Endothelial cell of umbilical vein (primary cell): ENCODE results near the gene OBP2B. TPM values are rescaled to one million over a fixed set of nuclear protein-coding genes. Genes with fewer than 3 reads are reported as not detected.

ENCODE experiments used
- BruUV-seq: library from RNA; stranded (reverse); fragments of 400-500 nt; replicated peaks from 2 replicates; lab custom pipeline; 2021; lab: Mats Ljungman, UMichigan
- CTCF ChIA-PET: fragments of 300-600, 350-600 bp; sonication (Branson Sonifier 250); formaldehyde crosslinking; loops from one replicate; lab custom pipeline; 2021; ENCODE audit warnings: antibody characterized with exemption, inconsistent platforms; lab: Charles Lee
- POLR2A ChIA-PET: fragments of 300-600, 350-600 bp; sonication (Branson Sonifier 250); formaldehyde crosslinking; loops from one replicate; lab custom pipeline; 2021; ENCODE audit warnings: antibody characterized with exemption, inconsistent platforms; lab: Charles Lee
- DNase-seq: peaks from one replicate; pipeline ENCODE4 v3.0.0-alpha.2; 2011; ENCODE audit warnings: low read depth, low spot score
- FAIRE-seq: peaks from 2 replicates; lab custom pipeline; 2011; peaks lifted over from hg19 to GRCh38; lab: Jason Lieb, UNC
- H2AFZ ChIP-seq: 2 replicates; pipeline ENCODE4 v1.6.0; 2012; ENCODE audit warnings: low read depth, low read length, control low read depth, inconsistent platforms
- H3K27ac ChIP-seq: 2 replicates; pipeline ENCODE4 v1.5.1; 2011; ENCODE audit warnings: low read depth, mild to moderate bottlenecking, control low read depth, low read length, moderate library complexity; ENCODE audit not compliant: insufficient read depth
- H3K27me3 ChIP-seq, 2 experiments: 2 replicates each; pipeline versions ENCODE4 v1.6.0 to v1.6.1; 2011; ENCODE audit warnings: low read length in 2 of 2, mixed read lengths in 1 of 2; ENCODE audit not compliant: control insufficient read depth in 2 of 2, insufficient read depth in 2 of 2
- H3K36me3 ChIP-seq, 2 experiments: 2 replicates in 1 of 2; 3 replicates in 1 of 2; pipeline ENCODE4 v1.5.1; 2011; ENCODE audit warnings: low read length in 2 of 2, mild to moderate bottlenecking in 1 of 2, moderate library complexity in 1 of 2; ENCODE audit not compliant: control insufficient read depth in 2 of 2, insufficient read depth in 2 of 2; ENCODE audit errors: extremely low read depth in 1 of 2
- H3K4me1 ChIP-seq: 3 replicates; pipeline ENCODE4 v1.5.1; 2011; ENCODE audit warnings: mild to moderate bottlenecking, low read length; ENCODE audit not compliant: control insufficient read depth, insufficient read depth; ENCODE audit errors: extremely low read depth
- H3K4me2 ChIP-seq: 2 replicates; pipeline ENCODE4 v1.6.1; 2011; ENCODE audit warnings: low read length, control low read depth, mixed read lengths; ENCODE audit not compliant: insufficient read depth
- H3K4me3 ChIP-seq, 3 experiments: fragments of 200-600 bp in 1 of 3; sonication (generic), shearing (Covaris generic) in 1 of 3; replicated peaks in 1 of 3; 2 replicates each; pipeline ENCODE4 v1.5.1; 2011 to 2016; ENCODE audit warnings: control low read depth in 3 of 3, low read length in 3 of 3, mild to moderate bottlenecking in 2 of 3, inconsistent platforms in 1 of 3, low read depth in 1 of 3, moderate library complexity in 1 of 3; ENCODE audit not compliant: insufficient read depth in 1 of 3
- H3K79me2 ChIP-seq: 2 replicates; pipeline ENCODE4 v1.6.0; 2012; ENCODE audit warnings: low read length, inconsistent platforms; ENCODE audit not compliant: control insufficient read depth, insufficient read depth
- H3K9ac ChIP-seq: replicated peaks from 2 replicates; pipeline ENCODE3; 2011; ENCODE audit warnings: low read length, control low read depth; ENCODE audit not compliant: insufficient read depth; ENCODE audit errors: extremely low read depth
- H3K9me1 ChIP-seq: replicated peaks from 3 replicates; pipeline ENCODE4 v1.6.0; 2011; ENCODE audit warnings: mild to moderate bottlenecking, low read length; ENCODE audit not compliant: control insufficient read depth, insufficient read depth; ENCODE audit errors: extremely low read depth
- H3K9me3 ChIP-seq: replicated peaks from 2 replicates; pipeline ENCODE4 v1.5.1; 2012; ENCODE audit warnings: low read length, inconsistent platforms; ENCODE audit not compliant: control insufficient read depth, insufficient read depth
- H4K20me1 ChIP-seq: replicated peaks from 2 replicates; pipeline ENCODE3; 2011; ENCODE audit warnings: mild to moderate bottlenecking, low read length; ENCODE audit not compliant: control insufficient read depth, insufficient read depth; ENCODE audit errors: extremely low read depth
- EZH2 ChIP-seq: IDR thresholded peaks from 2 replicates; pipeline ENCODE4 v1.6.1; 2012; ENCODE audit warnings: borderline replicate concordance, low read depth, mild to moderate bottlenecking, moderate library complexity, low read length, inconsistent platforms; ENCODE audit not compliant: severe bottlenecking
- FOS ChIP-seq: IDR thresholded peaks from 2 replicates; pipeline ENCODE4 v1.6.1; 2011; ENCODE audit warnings: mild to moderate bottlenecking, low read length, moderate library complexity, borderline replicate concordance; ENCODE audit not compliant: insufficient read depth
- GATA2 ChIP-seq: IDR thresholded peaks from 2 replicates; pipeline ENCODE4 v1.7.0; 2011; ENCODE audit warnings: low read depth, mild to moderate bottlenecking, moderate library complexity, mixed read lengths, low read length; ENCODE audit not compliant: insufficient read length, insufficient read depth
- JUN ChIP-seq: IDR thresholded peaks from 2 replicates; pipeline ENCODE4 v1.6.1; 2011; ENCODE audit warnings: borderline replicate concordance, low read depth; ENCODE audit not compliant: insufficient read length, insufficient read depth
- MYC ChIP-seq: IDR thresholded peaks from one replicate; pipeline ENCODE4 v1.6.1; 2011; ENCODE audit warnings: mild to moderate bottlenecking, low read depth, low read length
- POLR2A ChIP-seq: IDR thresholded peaks from 2 replicates; pipeline ENCODE4 v1.6.1; 2012; ENCODE audit warnings: low read depth, mild to moderate bottlenecking, control low read depth, low read length
- POLR2AphosphoS5 ChIP-seq: IDR thresholded peaks from 2 replicates; pipeline ENCODE4 v1.6.1; 2012; ENCODE audit warnings: low read depth, mild to moderate bottlenecking, control low read depth, low read length, moderate library complexity; ENCODE audit not compliant: insufficient read depth
- dilution Hi-C: fragments of 300-500 bp; cut with MboI; formaldehyde crosslinking; loops from one replicate; pipeline ENCODE4 v1.15.0; 2019; ENCODE audit warnings: low sequenced_read_pairs; ENCODE audit not compliant: extremely low pct_ligation_motif_present
- intact Hi-C: fragments of 100-400 bp; cut with micrococcal nuclease; formaldehyde crosslinking; loops from one replicate; pipeline ENCODE4 v1.10.0; 2022
- polyA plus RNA-seq, 4 experiments: library from polyadenylated mRNA; depleted of rRNA in 3 of 4; stranded (reverse) in 3 of 4; unstranded in 1 of 4; fragments of >200 nt; gene quantifications; 2 replicates each; pipeline versions ENCODE4 v1.2.1 to v1.2.3, GENCODE V29; 2011 to 2012; ENCODE audit warnings: missing spikeins in 1 of 4
- total RNA-seq: library from RNA; stranded (reverse); gene quantifications from 2 replicates; pipeline ENCODE4 v1.2.3, GENCODE V29; 2021
- TF ChIP-seq, protein P1 (sequence below), 2 donors: IDR thresholded peaks; 1 replicate in 1 of 2; 2 replicates in 1 of 2; pipeline ENCODE4 v1.5.1; 2011; ENCODE audit warnings: low read length in 2 of 2, mild to moderate bottlenecking in 2 of 2, moderate library complexity in 2 of 2, control low read depth in 1 of 2, inconsistent platforms in 1 of 2, low read depth in 1 of 2; ENCODE audit not compliant: insufficient read depth in 1 of 2; ENCODE audit errors: extremely low read depth in 1 of 2
- TF ChIP-seq, protein P2 (sequence below): IDR thresholded peaks from 2 replicates; pipeline ENCODE4 v1.6.1; 2011; ENCODE audit not compliant: insufficient read depth, insufficient read length

The OBP2B gene
- total and polyA plus RNA-seq, 2 donors (not counting 3 experiments of a cell fraction or from before 2014, with no cell fraction given), result not detected

GRCh38 chr9:133188843-133189180 is 20.2 kb downstream of the OBP2B start:
- Histone ChIP-seq H3K27me3 (peaks cover 0 to 2% of the 10 kb centered on the region in 2 experiments), H3K36me3 (no peaks in the 10 kb centered on the region), H3K4me2 (no peak overlapping the region), H3K9ac (no peak overlapping the region), H3K9me3 (no peaks in the 10 kb centered on the region), H3K4me1 (no peaks in the 10 kb centered on the region), H3K9me1 (no peaks in the 10 kb centered on the region), H3K4me3 (no peak overlapping the region), H2AFZ (no peak overlapping the region), H4K20me1 (no peaks in the 10 kb centered on the region), H3K79me2 (no peaks in the 10 kb centered on the region), H3K27ac (no peak overlapping the region)
- ChIA-PET CTCF (interaction anchor here (0.7 to 3.9 kb wide), 11 partner anchors 9 to 298 kb away, joined by 3 to 142 read pairs (median 8); partner anchors contain the start of genes SLC2A6 and SURF1), POLR2A (no interaction called here)
- no peak for DNase-seq
- dilution Hi-C loops, result no loop called here
- BruUV-seq, result no TSS peak
- TF ChIP-seq FOS (no peak), POLR2A (no peak), EZH2 (no peak), GATA2 (no peak), MYC (no peak), POLR2AphosphoS5 (no peak), JUN (no peak)
- TF ChIP-seq, protein P1, sequence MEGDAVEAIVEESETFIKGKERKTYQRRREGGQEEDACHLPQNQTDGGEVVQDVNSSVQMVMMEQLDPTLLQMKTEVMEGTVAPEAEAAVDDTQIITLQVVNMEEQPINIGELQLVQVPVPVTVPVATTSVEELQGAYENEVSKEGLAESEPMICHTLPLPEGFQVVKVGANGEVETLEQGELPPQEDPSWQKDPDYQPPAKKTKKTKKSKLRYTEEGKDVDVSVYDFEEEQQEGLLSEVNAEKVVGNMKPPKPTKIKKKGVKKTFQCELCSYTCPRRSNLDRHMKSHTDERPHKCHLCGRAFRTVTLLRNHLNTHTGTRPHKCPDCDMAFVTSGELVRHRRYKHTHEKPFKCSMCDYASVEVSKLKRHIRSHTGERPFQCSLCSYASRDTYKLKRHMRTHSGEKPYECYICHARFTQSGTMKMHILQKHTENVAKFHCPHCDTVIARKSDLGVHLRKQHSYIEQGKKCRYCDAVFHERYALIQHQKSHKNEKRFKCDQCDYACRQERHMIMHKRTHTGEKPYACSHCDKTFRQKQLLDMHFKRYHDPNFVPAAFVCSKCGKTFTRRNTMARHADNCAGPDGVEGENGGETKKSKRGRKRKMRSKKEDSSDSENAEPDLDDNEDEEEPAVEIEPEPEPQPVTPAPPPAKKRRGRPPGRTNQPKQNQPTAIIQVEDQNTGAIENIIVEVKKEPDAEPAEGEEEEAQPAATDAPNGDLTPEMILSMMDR (IDR thresholded peaks at IDR 0.05; ENCODE audit: extremely low read depth in 1 of 2, insufficient read depth in 1 of 2, low read depth in 1 of 2, low read length in 2 of 2), result no peak
- TF ChIP-seq, protein P2, sequence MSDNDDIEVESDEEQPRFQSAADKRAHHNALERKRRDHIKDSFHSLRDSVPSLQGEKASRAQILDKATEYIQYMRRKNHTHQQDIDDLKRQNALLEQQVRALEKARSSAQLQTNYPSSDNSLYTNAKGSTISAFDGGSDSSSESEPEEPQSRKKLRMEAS, result no peak
- intact Hi-C loops, result loop anchor here (5.0 kb wide), 1 partner anchor 158 kb away; the partner anchor contains the start of genes MED22 and RPL7A
- no peak for FAIRE-seq
